Measurements from ENCODE around the gene KIF22. TPM values are rescaled to one million over a fixed set of nuclear protein-coding genes. Genes with fewer than 3 reads are reported as not detected.
A peak's percentile ranks its signal among the peaks of the same experiment; 100 is the strongest.

KIF22 gene
- total RNA-seq, result 10 to 100 TPM; 58.5 to 89.6 TPM

DNA sequence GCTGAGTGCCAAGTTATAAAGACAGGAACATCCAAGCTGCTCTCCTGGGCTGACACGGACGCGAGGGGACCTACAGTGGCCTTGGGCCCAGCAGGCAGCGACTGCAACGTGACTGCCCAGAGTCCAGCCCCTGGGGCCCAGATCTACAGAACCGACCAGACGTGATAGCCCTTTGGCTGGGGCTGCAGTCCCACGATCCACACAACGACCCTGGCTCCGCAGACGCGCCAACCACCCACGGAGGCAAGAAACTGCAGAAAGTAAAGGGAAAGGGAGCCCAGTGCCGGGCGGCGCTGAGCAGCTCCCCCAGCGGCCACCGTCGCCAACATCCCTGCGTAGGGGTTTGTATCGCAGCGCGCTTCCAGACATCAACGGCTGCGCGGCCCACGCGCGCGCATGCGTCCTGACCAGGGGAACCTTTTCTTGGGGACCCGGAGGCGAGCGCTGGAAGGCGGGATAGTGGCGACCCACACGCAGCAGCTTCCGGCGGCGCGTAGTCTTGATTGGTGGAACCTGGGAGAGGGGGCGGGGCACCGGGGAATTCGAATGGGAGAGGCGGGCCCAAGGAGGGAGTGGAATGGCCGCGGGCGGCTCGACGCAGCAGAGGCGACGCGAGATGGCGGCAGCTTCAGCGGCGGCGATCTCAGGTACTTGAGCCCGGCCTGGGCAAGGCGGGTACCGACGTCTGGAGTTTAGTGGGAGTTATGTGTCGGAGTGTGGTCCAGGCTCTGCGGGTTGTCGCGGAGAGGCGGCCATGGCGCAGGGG is at the start of gene KIF22:
Gene KIF22 (plus strand): TSS at position 569 of the 766 bp plus-strand sequence. CDS start 9 bp downstream, at position 578.
- Histone ChIP-seq H3K9me3 (no peaks in the 10 kb centered on the region), H3K4me1 (replicated peaks) (peaks cover 2% of the 10 kb centered on the region), H3K27me3 (replicated peaks; ENCODE audit: insufficient read depth) (no peaks in the 10 kb centered on the region), H3K4me3 (peak within 1 kb of the TSS; percentile 89 to 91), H3K36me3 (no peaks in the 10 kb centered on the region), H3K27ac (peak within 1 kb of the TSS; percentile 92 to 93)
- peak; percentile 51 to 94 (median 77) for TF ChIP-seq CTCF (IDR thresholded peaks at IDR 0.05)
- peak; percentile 89 for TF ChIP-seq POLR2A (IDR thresholded peaks at IDR 0.05)
- TF ChIP-seq POLR2AphosphoS5 (IDR thresholded peaks at IDR 0.05), result peak; percentile 100
- intact Hi-C loops (cut with DNase I), result no loop called here
- under 1% methylated on average over 56 of the region's 67 CpGs for WGBS
- peak; percentile 98 for DNase-seq (ENCODE audit: low spot score)

- no peak for DNase-seq (ENCODE audit: low spot score)
- intact Hi-C loops (cut with DNase I), result no loop called here
- H3K4me1 ChIP-seq (replicated peaks), result peaks cover 20% of the 10 kb centered on the region
- 79% methylated on average over 7 of the region's 7 CpGs for WGBS
- H3K27ac ChIP-seq, result peak overlapping the region; percentile 74 to 86
- no peaks in the 10 kb centered on the region for H3K9me3 ChIP-seq
- H3K27me3 ChIP-seq (replicated peaks; ENCODE audit: insufficient read depth), result no peaks in the 10 kb centered on the region
- H3K36me3 ChIP-seq, result no peaks in the 10 kb centered on the region
- no peak for TF ChIP-seq POLR2AphosphoS5 (IDR thresholded peaks at IDR 0.05)
- no peak for TF ChIP-seq CTCF (IDR thresholded peaks at IDR 0.05)
- TF ChIP-seq POLR2A (IDR thresholded peaks at IDR 0.05), result no peak
- no peak overlapping the region for H3K4me3 ChIP-seq
Observed at GRCh38 chr16:29742683-29743275, 47.8 kb upstream of the KIF22 start.

DNA sequence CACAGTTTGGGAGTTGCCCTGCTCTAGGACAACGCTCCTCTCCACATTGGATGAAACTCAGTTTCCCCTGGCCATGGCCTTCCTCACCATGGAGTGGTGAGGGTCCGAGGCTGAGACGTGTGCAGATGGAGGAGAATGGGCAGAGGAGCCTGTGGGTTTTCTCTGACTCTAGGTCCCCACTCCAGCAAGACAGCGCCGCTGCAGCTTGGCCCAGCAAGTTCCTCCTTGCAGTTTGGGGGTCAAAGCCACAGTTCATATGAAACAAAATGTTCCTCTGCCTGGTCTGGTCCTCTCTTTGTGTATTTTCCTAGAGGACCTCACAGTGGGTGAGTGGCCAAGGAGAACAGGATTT is 47.1 kb upstream of the KIF22 start:
- no peak for DNase-seq (ENCODE audit: low spot score)
- Histone ChIP-seq H3K9me3 (no peaks in the 10 kb centered on the region), H3K4me1 (replicated peaks) (peaks cover 20% of the 10 kb centered on the region), H3K27ac (peak overlapping the region; percentile 54 to 86), H3K36me3 (no peaks in the 10 kb centered on the region), H3K4me3 (no peak overlapping the region), H3K27me3 (replicated peaks; ENCODE audit: insufficient read depth) (no peaks in the 10 kb centered on the region)
- intact Hi-C loops (cut with DNase I), result no loop called here
- WGBS, result 77% methylated on average over 5 of the region's 5 CpGs
- TF ChIP-seq POLR2A (IDR thresholded peaks at IDR 0.05) (no peak), POLR2AphosphoS5 (IDR thresholded peaks at IDR 0.05) (no peak), CTCF (IDR thresholded peaks at IDR 0.05) (no peak)

GRCh38 chr16:29743827-29744531 is 46.6 kb upstream of the KIF22 start:
- peak; percentile 68 for DNase-seq (ENCODE audit: low spot score)
- peak overlapping the region; percentile 54 to 86 for H3K27ac ChIP-seq
- no peaks in the 10 kb centered on the region for H3K9me3 ChIP-seq
- H3K4me3 ChIP-seq, result no peak overlapping the region
- H3K4me1 ChIP-seq (replicated peaks), result peaks cover 20% of the 10 kb centered on the region
- intact Hi-C loops (cut with DNase I), result no loop called here
- H3K27me3 ChIP-seq (replicated peaks; ENCODE audit: insufficient read depth), result no peaks in the 10 kb centered on the region
- no peak for TF ChIP-seq CTCF (IDR thresholded peaks at IDR 0.05)
- peak; percentile 68 for TF ChIP-seq POLR2AphosphoS5 (IDR thresholded peaks at IDR 0.05)
- 51% methylated on average over 13 of the region's 21 CpGs for WGBS
- H3K36me3 ChIP-seq, result no peaks in the 10 kb centered on the region

All from prostate gland (tissue), 2 donors.